HG03175 (cell line): ENCODE data around the gene LPO.

ENCODE experiments used
- ATAC-seq: cut with Tn5 transposase; IDR thresholded peaks from one replicate; pipeline ENCODE4 v1.9.1; 2021; ENCODE audit warnings: mild to moderate bottlenecking, moderate library complexity; ENCODE audit not compliant: unreplicated experiment

The LPO gene

DNA sequence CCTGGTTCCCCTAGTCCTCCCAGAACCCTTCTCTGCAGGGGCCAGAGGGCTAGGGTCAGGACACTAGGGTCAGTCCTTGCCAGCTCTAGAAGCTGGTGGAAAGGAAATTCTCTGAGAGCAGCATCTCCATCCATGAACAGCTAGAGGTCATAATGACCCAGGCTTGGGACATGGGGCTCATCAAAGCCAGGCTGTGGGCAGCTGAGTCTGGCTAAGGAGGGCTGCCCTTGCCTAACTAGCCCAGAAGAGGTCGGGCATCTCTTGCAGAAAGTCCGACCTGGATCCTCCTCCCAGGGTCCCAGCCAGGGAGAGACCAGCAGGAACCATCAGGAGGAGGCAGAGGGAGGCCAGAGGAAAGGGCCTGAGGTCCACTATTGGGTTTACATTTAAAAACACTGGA, 38.0 kb downstream of the LPO start:
- ATAC-seq = no peak

DNA sequence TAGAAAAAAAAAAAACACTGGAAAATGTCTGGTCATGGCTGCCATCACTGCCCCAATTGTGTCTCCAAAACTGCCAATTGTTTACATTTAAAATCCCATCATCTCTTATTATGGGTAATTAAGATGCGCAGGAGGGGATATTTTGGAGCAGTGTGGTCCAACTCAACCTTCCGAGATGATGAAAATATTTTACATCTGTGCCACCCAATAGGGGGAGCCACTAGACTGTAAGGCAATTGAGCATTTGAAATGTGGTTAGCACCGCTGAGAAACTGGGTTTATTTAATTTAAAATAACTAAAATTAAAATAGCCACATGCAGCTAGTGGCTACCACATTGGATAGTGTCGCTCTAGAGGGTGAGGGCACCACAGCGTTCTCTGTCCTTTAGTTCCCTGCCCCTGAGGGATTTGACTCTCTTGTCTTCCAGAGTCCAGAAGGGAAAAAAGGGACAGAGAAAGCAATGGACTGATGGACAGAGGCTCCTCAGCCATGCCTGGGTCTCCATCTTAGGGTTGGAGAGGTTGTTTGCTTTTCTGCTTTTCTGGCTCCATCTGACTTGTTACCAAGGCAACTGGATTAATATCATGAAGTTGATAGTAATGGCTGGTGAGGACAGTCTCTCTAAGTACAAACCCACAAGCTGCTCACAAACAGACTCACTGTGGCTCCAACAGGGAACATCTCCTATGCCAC, 38.9 kb downstream of the LPO start:
- no peak for ATAC-seq

- no peak for ATAC-seq
Observed at GRCh38 chr17:58277802-58278595, 39.6 kb downstream of the LPO start.

DNA sequence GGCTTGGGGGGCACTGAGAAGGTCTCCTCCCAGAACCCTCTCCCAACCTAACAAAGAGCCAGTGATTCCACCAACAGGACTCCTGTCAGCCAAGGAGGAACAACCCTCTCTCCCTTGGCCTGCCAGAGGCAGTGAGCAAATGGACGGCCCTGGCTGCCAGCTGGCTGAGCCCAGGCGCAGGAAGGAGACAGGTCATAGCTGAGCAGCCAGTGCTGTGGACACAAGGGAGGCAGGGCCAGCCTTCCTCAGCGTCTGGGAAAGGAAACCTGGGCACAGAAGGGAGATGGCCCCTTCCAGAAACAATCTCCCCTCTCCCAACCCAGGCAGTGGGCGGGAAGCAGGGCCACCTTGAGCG, 40.3 kb downstream of the LPO start:
- ATAC-seq = no peak

- no peak for ATAC-seq
Observed at GRCh38 chr17:58279016-58279711, 40.8 kb downstream of the LPO start.

GRCh38 chr17:58279736-58280479, 41.5 kb downstream of the LPO start:
- ATAC-seq = no peak

DNA sequence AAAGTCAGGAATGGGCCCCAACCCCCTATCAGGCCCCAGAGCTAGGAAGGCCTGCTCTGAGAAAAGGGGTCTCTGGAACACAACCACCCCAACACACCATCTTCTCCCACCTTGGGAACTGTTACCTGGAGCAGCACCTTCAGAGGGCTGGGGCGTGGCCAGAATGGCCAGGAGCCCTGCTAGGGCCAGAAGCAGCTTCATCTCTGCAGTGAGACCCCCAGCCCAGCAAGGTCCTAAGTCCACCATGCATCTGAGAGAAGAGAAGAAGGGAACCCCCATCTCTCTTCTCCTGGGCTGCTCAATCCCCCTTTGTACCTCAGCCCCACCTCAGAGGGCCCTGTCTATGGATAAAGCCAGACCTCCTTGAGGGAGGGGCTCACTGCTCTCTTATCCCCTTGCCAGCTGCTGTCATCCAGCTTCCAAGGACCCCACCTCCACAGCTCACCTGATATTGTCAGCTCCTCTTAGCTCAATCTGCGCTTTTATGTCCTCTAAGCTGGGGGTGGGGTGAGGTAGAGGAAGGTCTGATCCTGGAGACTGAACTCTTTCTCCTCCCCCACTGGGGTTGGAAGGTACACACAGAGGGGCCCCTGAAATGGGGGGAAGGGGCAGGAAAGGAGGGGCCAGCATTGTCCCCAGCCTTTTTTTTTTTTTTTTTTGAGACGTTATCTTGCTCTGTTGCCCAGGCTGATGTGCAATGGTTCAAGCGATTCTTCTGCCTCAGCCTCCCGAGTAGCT, 42.3 kb downstream of the LPO start, which contains the start of gene MPO:
Gene MPO, minus strand, starts transcription at position 456 of the 738 bp plus-strand sequence. Its CDS starts 177 bp downstream, at position 279.
- no peak for ATAC-seq

- ATAC-seq = no peak
Observed at GRCh38 chr17:58281511-58282011, 43.2 kb downstream of the LPO start.

- no peak for ATAC-seq
Observed at GRCh38 chr17:58282442-58282841, 44.1 kb downstream of the LPO start.

GRCh38 chr17:58283674-58284612, 45.6 kb downstream of the LPO start:
- no peak for ATAC-seq

GRCh38 chr17:58284613-58285421, 46.4 kb downstream of the LPO start:
- ATAC-seq = no peak

DNA sequence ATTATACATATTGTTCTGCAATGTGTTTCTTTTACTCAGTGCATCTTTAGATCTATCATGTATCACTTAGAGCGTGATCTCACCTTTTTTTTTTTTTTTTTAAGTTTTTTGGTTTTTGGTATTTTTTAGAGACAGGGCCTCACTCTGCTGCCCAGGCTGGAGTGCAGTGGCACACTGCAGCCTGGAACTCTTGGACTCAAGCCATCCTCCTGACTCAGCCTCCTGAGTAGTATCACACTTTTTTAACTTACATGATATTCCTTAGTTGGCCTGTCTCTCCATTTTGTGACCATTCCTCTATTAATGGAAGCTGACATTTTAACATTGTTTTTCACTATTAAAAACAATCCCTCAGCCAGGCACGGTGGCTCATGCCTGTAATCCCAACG, 47.0 kb downstream of the LPO start:
- ATAC-seq = no peak

- ATAC-seq = no peak
Observed at GRCh38 chr17:58289869-58290268, 51.5 kb downstream of the LPO start.

DNA sequence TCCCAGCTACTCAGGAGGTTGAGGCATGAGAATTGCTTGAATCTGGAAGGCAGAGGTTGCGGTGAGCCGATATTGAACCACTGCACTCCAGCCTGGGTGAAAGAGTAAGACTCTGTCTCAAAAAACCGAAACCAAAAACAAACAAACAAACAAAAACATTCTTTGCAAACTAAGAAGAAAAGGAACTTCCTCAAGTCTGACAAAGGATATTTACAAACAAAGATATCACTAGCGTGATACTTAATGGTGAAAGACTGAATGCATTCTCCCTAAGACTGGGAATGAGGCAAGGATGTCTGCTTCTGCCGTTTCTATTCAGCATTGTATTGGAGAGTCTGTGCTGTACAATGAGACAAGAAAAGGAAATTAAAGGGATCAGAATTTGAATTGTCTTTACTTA, 52.9 kb downstream of the LPO start:
- ATAC-seq = no peak

- no peak for ATAC-seq
Observed at GRCh38 chr17:58294034-58294433, 55.6 kb downstream of the LPO start.

GRCh38 chr17:58300336-58300735, 62.0 kb downstream of the LPO start:
- no peak for ATAC-seq

DNA sequence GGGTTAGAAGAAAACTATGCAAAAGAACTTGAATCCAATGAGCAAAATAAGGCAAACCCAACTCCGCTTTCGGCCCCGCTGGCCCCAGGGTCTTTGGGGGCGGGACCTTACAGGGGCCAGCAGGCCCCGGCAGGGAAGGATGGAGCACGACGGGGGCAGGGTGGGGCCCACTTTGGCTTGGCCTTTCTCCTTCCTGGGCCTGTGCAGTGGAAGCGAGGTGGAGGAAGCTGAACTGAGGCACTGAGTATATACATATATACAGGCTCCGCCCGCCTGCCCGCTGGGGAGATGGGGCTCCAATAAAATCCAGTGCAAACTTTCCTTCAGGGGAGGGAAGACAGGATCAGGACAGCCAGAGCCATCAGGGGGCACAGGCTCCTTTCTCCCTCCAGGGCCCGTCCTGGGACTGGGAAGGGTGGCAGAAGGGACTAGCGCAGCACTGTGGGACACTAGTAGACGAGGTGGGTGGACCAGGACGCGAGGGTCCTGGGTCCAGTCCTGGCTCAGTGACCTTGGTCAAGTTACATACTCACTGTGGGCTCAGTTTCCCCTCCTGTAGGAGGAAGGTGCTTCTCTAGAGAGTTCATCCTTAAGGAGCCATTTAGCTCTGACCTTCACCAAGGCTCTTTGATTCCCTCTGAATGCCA, 63.2 kb downstream of the LPO start:
- ATAC-seq = no peak
